Measurements from ENCODE around the gene CCL8.

Gene CCL8

GRCh38 chr17:34307110-34307509, 12.1 kb upstream of the CCL8 start:
- no peaks in the 10 kb centered on the region for H3K79me2 ChIP-seq (ENCODE audit: insufficient read depth, low read length)
- no peaks in the 10 kb centered on the region for H3F3A ChIP-seq (ENCODE audit: low read depth)
- no peak overlapping the region for H3K4me3 ChIP-seq (ENCODE audit: low read length, poor library complexity, severe bottlenecking)
- no peaks in the 10 kb centered on the region for H3K36me3 ChIP-seq (ENCODE audit: insufficient read depth, low read length)
- H3K9me3 ChIP-seq (ENCODE audit: insufficient read depth, low read depth, low read length), result no peaks in the 10 kb centered on the region
- no peaks in the 10 kb centered on the region for H3K27me3 ChIP-seq (ENCODE audit: insufficient read depth, low read length, poor library complexity, severe bottlenecking)
- no peaks in the 10 kb centered on the region for H4K20me1 ChIP-seq (ENCODE audit: insufficient read depth, low read length, poor library complexity, severe bottlenecking)
- H3K9ac ChIP-seq (ENCODE audit: low read depth, low read length, poor library complexity, severe bottlenecking), result no peak overlapping the region
- TF ChIP-seq EZH2phosphoT487 (IDR thresholded peaks at IDR 0.05; ENCODE audit: borderline replicate concordance) (no peak), CTCF (conservative IDR thresholded peaks at IDR 0.05; ENCODE audit: low read length) (no peak)
- H3K4me1 ChIP-seq (ENCODE audit: insufficient read depth, low read length, poor library complexity, severe bottlenecking), result no peaks in the 10 kb centered on the region
- H2AFZ ChIP-seq (ENCODE audit: low read length), result no peak overlapping the region
- H3K4me2 ChIP-seq (ENCODE audit: low read depth, low read length, poor library complexity, severe bottlenecking), result no peak overlapping the region
- no peaks in the 10 kb centered on the region for H3K9me2 ChIP-seq (replicated peaks; ENCODE audit: low read depth, low read length)

- no peak overlapping the region for H3K9ac ChIP-seq (ENCODE audit: low read depth, low read length, poor library complexity, severe bottlenecking)
- no peaks in the 10 kb centered on the region for H3K36me3 ChIP-seq (ENCODE audit: insufficient read depth, low read length)
- TF ChIP-seq EZH2phosphoT487 (IDR thresholded peaks at IDR 0.05; ENCODE audit: borderline replicate concordance) (no peak), CTCF (conservative IDR thresholded peaks at IDR 0.05; ENCODE audit: low read length) (no peak)
- H3K9me2 ChIP-seq (replicated peaks; ENCODE audit: low read depth, low read length), result no peaks in the 10 kb centered on the region
- no peak overlapping the region for H2AFZ ChIP-seq (ENCODE audit: low read length)
- no peaks in the 10 kb centered on the region for H3K9me3 ChIP-seq (ENCODE audit: insufficient read depth, low read depth, low read length)
- no peaks in the 10 kb centered on the region for H3K27me3 ChIP-seq (ENCODE audit: insufficient read depth, low read length, poor library complexity, severe bottlenecking)
- no peaks in the 10 kb centered on the region for H3F3A ChIP-seq (ENCODE audit: low read depth)
- H3K4me3 ChIP-seq (ENCODE audit: low read length, poor library complexity, severe bottlenecking), result no peak overlapping the region
- no peaks in the 10 kb centered on the region for H3K4me1 ChIP-seq (ENCODE audit: insufficient read depth, low read length, poor library complexity, severe bottlenecking)
- H4K20me1 ChIP-seq (ENCODE audit: insufficient read depth, low read length, poor library complexity, severe bottlenecking), result no peaks in the 10 kb centered on the region
- H3K4me2 ChIP-seq (ENCODE audit: low read depth, low read length, poor library complexity, severe bottlenecking), result no peak overlapping the region
- H3K79me2 ChIP-seq (ENCODE audit: insufficient read depth, low read length), result no peaks in the 10 kb centered on the region
Measured at GRCh38 chr17:34308371-34308770, 10.9 kb upstream of the CCL8 start.

GRCh38 chr17:34311291-34311690, 7.9 kb upstream of the CCL8 start:
- Histone ChIP-seq H3K9me3 (ENCODE audit: insufficient read depth, low read depth, low read length) (no peaks in the 10 kb centered on the region), H3K9me2 (replicated peaks; ENCODE audit: low read depth, low read length) (no peaks in the 10 kb centered on the region), H3K9ac (ENCODE audit: low read depth, low read length, poor library complexity, severe bottlenecking) (no peak overlapping the region), H3K4me1 (ENCODE audit: insufficient read depth, low read length, poor library complexity, severe bottlenecking) (no peaks in the 10 kb centered on the region), H3K4me3 (ENCODE audit: low read length, poor library complexity, severe bottlenecking) (no peak overlapping the region), H4K20me1 (ENCODE audit: insufficient read depth, low read length, poor library complexity, severe bottlenecking) (no peaks in the 10 kb centered on the region), H3K36me3 (ENCODE audit: insufficient read depth, low read length) (no peaks in the 10 kb centered on the region), H3K79me2 (ENCODE audit: insufficient read depth, low read length) (no peaks in the 10 kb centered on the region), H3F3A (ENCODE audit: low read depth) (no peaks in the 10 kb centered on the region), H2AFZ (ENCODE audit: low read length) (no peak overlapping the region), H3K4me2 (ENCODE audit: low read depth, low read length, poor library complexity, severe bottlenecking) (no peak overlapping the region), H3K27me3 (ENCODE audit: insufficient read depth, low read length, poor library complexity, severe bottlenecking) (no peaks in the 10 kb centered on the region)
- no peak for TF ChIP-seq CTCF (conservative IDR thresholded peaks at IDR 0.05; ENCODE audit: low read length)
- no peak for TF ChIP-seq EZH2phosphoT487 (IDR thresholded peaks at IDR 0.05; ENCODE audit: borderline replicate concordance)

Measured in Loucy (cell line).